HEK293 (cell line): Measurements from ENCODE around the gene FAM234A.

Source experiments
- CTCF ChIA-PET: fragments of 350-600 bp; formaldehyde crosslinking; extraction: SDS; loops from one replicate; lab custom pipeline; 2021; ENCODE audit warnings: antibody characterized with exemption; lab: Yijun Ruan, JAX
- POLR2A ChIA-PET: fragments of 300-600 bp; formaldehyde crosslinking; extraction: SDS; loops from one replicate; lab custom pipeline; 2020; ENCODE audit warnings: antibody characterized with exemption, inconsistent platforms; lab: Yijun Ruan, JAX
- H3K27ac ChIP-seq: fragments of 200-500 bp; sonication (Bioruptor generic); 2 replicates; pipeline ENCODE4 v1.5.1; 2014; ENCODE audit warnings: low read depth, low read length, control low read depth, inconsistent platforms; ENCODE audit errors: extremely low read depth
- H3K36me3 ChIP-seq, 2 experiments: fragments of 200-500 bp in 1 of 2; sonication (Bioruptor generic) in 1 of 2; 1 replicate in 1 of 2; 2 replicates in 1 of 2; pipeline ENCODE4 v1.5.1; 2014 to 2017; ENCODE audit warnings: inconsistent platforms in 2 of 2, low read length in 2 of 2; ENCODE audit not compliant: control insufficient read depth in 2 of 2, insufficient read depth in 1 of 2
- H3K4me1 ChIP-seq: fragments of 200-500 bp; sonication (Bioruptor generic); 2 replicates; pipeline ENCODE4 v1.5.1; 2014; ENCODE audit warnings: mild to moderate bottlenecking, low read length, inconsistent platforms; ENCODE audit not compliant: control insufficient read depth, insufficient read depth
- H3K4me3 ChIP-seq: 2 replicates; pipeline ENCODE4 v1.5.1; 2011; ENCODE audit warnings: low read depth, mild to moderate bottlenecking, control low read depth, low read length, moderate library complexity
- H3K9me3 ChIP-seq: fragments of 200-500 bp; sonication (Bioruptor generic); 2 replicates; pipeline ENCODE4 v1.5.1; 2014; ENCODE audit warnings: low read depth, low read length, inconsistent platforms; ENCODE audit not compliant: control insufficient read depth, insufficient read depth
- GLIS2 ChIP-seq: fragments of 450-650 bp; formaldehyde crosslinking; IDR thresholded peaks from 2 replicates; pipeline ENCODE4 v1.5.1; 2016; ENCODE audit warnings: missing biosample characterization, missing genetic modification characterization
- KLF1 ChIP-seq: fragments of 450-650 bp; formaldehyde crosslinking; IDR thresholded peaks from 2 replicates; pipeline ENCODE4 v1.5.1; 2016; ENCODE audit warnings: missing biosample characterization, missing genetic modification characterization
- KLF8 ChIP-seq: fragments of 450-650 bp; formaldehyde crosslinking; IDR thresholded peaks from 2 replicates; pipeline ENCODE4 v1.5.1; 2016; ENCODE audit warnings: missing biosample characterization, missing genetic modification characterization
- PATZ1 ChIP-seq: fragments of 450-650 bp; formaldehyde crosslinking; IDR thresholded peaks from 2 replicates; pipeline ENCODE4 v1.5.1; 2016; ENCODE audit warnings: missing biosample characterization, missing genetic modification characterization
- SETDB1 ChIP-seq: IDR thresholded peaks from one replicate; pipeline ENCODE4 v1.6.1; 2017; ENCODE audit warnings: mild to moderate bottlenecking, low read length, moderate library complexity, mixed read lengths; ENCODE audit not compliant: insufficient read length
- ZNF184 ChIP-seq: fragments of 450-650 bp; IDR thresholded peaks from 2 replicates; pipeline ENCODE4 v1.5.1; 2018; ENCODE audit warnings: missing biosample characterization, mild to moderate bottlenecking, missing genetic modification characterization
- ZNF335 ChIP-seq: fragments of 450-650 bp; formaldehyde crosslinking; conservative IDR thresholded peaks from 2 replicates; pipeline ENCODE4 v1.5.1; 2016; ENCODE audit warnings: missing biosample characterization, missing genetic modification characterization
- ZNF37A ChIP-seq: fragments of 450-650 bp; IDR thresholded peaks from 2 replicates; pipeline ENCODE4 v1.5.1; 2018; ENCODE audit warnings: missing biosample characterization, missing genetic modification characterization
- ZNF416 ChIP-seq: fragments of 450-650 bp; formaldehyde crosslinking; IDR thresholded peaks from 2 replicates; pipeline ENCODE4 v1.5.1; 2016; ENCODE audit warnings: missing biosample characterization, missing genetic modification characterization
- ZNF449 ChIP-seq: fragments of 450-650 bp; formaldehyde crosslinking; IDR thresholded peaks from 2 replicates; pipeline ENCODE4 v1.5.1; 2017; ENCODE audit warnings: missing biosample characterization, mild to moderate bottlenecking, missing genetic modification characterization, moderate library complexity
- ZNF513 ChIP-seq: fragments of 450-650 bp; IDR thresholded peaks from 2 replicates; pipeline ENCODE4 v1.5.1; 2018; ENCODE audit warnings: missing biosample characterization, missing genetic modification characterization
- ZNF521 ChIP-seq: fragments of 450-650 bp; formaldehyde crosslinking; IDR thresholded peaks from 2 replicates; pipeline ENCODE4 v1.5.1; 2017; ENCODE audit warnings: missing biosample characterization, mild to moderate bottlenecking, missing genetic modification characterization
- ZNF558 ChIP-seq: fragments of 450-650 bp; formaldehyde crosslinking; IDR thresholded peaks from 2 replicates; pipeline ENCODE4 v1.5.1; 2016; ENCODE audit warnings: missing biosample characterization, missing genetic modification characterization
- ZNF645 ChIP-seq: fragments of 450-650 bp; formaldehyde crosslinking; IDR thresholded peaks from 2 replicates; pipeline ENCODE4; 2016; ENCODE audit warnings: missing biosample characterization, missing genetic modification characterization
- ZNF664 ChIP-seq: fragments of 450-650 bp; formaldehyde crosslinking; IDR thresholded peaks from 2 replicates; pipeline ENCODE4 v1.5.1; 2016; ENCODE audit warnings: missing biosample characterization, missing genetic modification characterization
- TF ChIP-seq, protein P1 (sequence below): fragments of 450-650 bp; formaldehyde crosslinking; optimal IDR thresholded peaks from 2 replicates; pipeline ENCODE3; 2016; ENCODE audit warnings: missing biosample characterization, mild to moderate bottlenecking, missing genetic modification characterization
- TF ChIP-seq, protein P2 (sequence below): sonication (generic); formaldehyde crosslinking; IDR thresholded peaks from 2 replicates; pipeline ENCODE4 v1.8.1; 2022; ENCODE audit warnings: mild to moderate bottlenecking, moderate library complexity, missing genetic modification reagents
- TF ChIP-seq, protein P3 (sequence below): fragments of 450-650 bp; formaldehyde crosslinking; IDR thresholded peaks from 2 replicates; pipeline ENCODE4 v1.5.1; 2016; ENCODE audit warnings: missing biosample characterization, missing genetic modification characterization

Gene FAM234A

DNA sequence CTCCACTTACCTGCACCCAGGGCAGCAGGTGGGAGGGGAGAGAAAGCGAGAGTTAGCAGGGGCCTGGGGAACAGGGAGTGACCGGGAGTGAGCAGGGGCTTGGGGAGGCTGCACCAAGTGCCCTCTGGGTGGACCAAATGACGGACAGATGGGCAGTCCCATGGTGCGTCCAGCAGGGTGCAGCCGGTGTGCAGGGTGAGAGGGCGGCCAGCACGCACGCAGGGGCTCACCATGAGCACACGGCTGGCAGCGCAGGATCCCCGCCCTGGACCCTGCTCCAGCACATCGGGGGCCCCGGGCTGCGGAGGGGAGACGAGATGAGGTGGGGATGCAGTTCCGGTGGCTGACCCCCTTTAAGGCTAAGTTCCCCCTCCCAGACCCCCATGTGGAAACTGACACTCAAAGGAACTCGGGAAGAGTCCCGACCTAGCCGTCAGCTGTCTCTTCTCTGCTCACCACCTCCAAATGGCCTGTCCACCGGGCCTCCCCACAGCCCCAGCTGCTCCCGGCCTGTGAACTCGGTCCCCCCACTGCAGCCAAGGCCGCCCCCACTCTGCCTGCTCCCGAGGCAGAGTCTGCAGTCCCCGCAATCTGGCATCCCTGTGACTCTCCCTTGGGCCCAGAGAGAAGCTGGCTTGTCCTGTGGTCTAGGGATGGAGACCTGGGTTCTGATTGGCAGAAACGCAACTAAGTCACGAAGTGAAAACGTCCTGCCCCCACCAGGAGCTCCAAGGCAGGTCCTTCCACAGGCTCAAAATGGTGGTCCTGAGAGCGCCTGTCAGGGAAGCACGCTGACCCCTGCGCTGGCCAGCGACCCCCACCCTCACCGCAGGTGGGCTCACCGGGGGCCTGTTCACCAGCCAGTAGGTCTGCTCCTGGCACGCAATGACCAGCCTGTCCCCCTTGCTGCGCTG lies 38.3 kb downstream of the FAM234A start:
- POLR2A ChIA-PET: no interaction called here

GRCh38 chr16:273547-274421 lies 39.2 kb downstream of the FAM234A start:
- Histone ChIP-seq H3K4me1 (no peaks in the 10 kb centered on the region), H3K9me3 (no peaks in the 10 kb centered on the region), H3K36me3 (no peaks in the 10 kb centered on the region), H3K27ac (no peak overlapping the region), H3K4me3 (no peak overlapping the region)
- ChIA-PET POLR2A (no interaction called here), CTCF (interaction anchor here (0.7 to 1.2 kb wide), 3 partner anchors 10 to 89 kb away, joined by 3 read pairs; no protein-coding TSS in a partner anchor)
- peak; percentile 72 for TF ChIP-seq ZNF449 (tag by site-specific recombination)
- TF ChIP-seq ZNF513 (tag by site-specific recombination): no peak
- TF ChIP-seq, protein P1, sequence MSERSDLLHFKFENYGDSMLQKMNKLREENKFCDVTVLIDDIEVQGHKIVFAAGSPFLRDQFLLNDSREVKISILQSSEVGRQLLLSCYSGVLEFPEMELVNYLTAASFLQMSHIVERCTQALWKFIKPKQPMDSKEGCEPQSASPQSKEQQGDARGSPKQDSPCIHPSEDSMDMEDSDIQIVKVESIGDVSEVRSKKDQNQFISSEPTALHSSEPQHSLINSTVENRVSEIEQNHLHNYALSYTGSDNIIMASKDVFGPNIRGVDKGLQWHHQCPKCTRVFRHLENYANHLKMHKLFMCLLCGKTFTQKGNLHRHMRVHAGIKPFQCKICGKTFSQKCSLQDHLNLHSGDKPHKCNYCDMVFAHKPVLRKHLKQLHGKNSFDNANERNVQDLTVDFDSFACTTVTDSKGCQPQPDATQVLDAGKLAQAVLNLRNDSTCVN (tag by site-specific recombination): no peak
- peak; percentile 79 for TF ChIP-seq KLF8 (tag by site-specific recombination)
- no peak for TF ChIP-seq ZNF664 (tag by site-specific recombination)
- TF ChIP-seq KLF1 (tag by site-specific recombination): peak; percentile 98
- no peak for TF ChIP-seq ZNF37A (tag by site-specific recombination)
- 0 out of 2 replicates have a peak, but pooled peaks have one; percentile 30 for TF ChIP-seq ZNF335 (tag by site-specific recombination)
- no peak for TF ChIP-seq ZNF184 (tag by site-specific recombination)
- no peak for TF ChIP-seq ZNF521 (tag by site-specific recombination)
- peak; percentile 17; the same call in 1 of the 2 replicates for TF ChIP-seq PATZ1 (tag by site-specific recombination)
- TF ChIP-seq ZNF558 (tag by site-specific recombination): no peak
- no peak for TF ChIP-seq ZNF645 (tag by site-specific recombination)

More for the DNA sequence above, 38.3 kb downstream of the FAM234A start:
- Histone ChIP-seq H3K4me3 (no peak overlapping the region), H3K36me3 (no peaks in the 10 kb centered on the region)
- TF ChIP-seq, protein P2, sequence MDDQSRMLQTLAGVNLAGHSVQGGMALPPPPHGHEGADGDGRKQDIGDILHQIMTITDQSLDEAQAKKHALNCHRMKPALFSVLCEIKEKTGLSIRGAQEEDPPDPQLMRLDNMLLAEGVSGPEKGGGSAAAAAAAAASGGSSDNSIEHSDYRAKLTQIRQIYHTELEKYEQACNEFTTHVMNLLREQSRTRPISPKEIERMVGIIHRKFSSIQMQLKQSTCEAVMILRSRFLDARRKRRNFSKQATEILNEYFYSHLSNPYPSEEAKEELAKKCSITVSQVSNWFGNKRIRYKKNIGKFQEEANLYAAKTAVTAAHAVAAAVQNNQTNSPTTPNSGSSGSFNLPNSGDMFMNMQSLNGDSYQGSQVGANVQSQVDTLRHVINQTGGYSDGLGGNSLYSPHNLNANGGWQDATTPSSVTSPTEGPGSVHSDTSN (CRISPR knock-in tag): no peak
- TF ChIP-seq ZNF416 (tag by site-specific recombination) (no peak), GLIS2 (tag by site-specific recombination) (0 out of 2 replicates have a peak, but pooled peaks have one; percentile 45), SETDB1 (no peak), ZNF335 (tag by site-specific recombination) (peak; percentile 64)
- TF ChIP-seq, protein P3, sequence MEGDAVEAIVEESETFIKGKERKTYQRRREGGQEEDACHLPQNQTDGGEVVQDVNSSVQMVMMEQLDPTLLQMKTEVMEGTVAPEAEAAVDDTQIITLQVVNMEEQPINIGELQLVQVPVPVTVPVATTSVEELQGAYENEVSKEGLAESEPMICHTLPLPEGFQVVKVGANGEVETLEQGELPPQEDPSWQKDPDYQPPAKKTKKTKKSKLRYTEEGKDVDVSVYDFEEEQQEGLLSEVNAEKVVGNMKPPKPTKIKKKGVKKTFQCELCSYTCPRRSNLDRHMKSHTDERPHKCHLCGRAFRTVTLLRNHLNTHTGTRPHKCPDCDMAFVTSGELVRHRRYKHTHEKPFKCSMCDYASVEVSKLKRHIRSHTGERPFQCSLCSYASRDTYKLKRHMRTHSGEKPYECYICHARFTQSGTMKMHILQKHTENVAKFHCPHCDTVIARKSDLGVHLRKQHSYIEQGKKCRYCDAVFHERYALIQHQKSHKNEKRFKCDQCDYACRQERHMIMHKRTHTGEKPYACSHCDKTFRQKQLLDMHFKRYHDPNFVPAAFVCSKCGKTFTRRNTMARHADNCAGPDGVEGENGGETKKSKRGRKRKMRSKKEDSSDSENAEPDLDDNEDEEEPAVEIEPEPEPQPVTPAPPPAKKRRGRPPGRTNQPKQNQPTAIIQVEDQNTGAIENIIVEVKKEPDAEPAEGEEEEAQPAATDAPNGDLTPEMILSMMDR (tag by site-specific recombination): no peak
- TF ChIP-seq, all 188 proteins: peak for 2
- CTCF ChIA-PET: interaction anchor here (0.7 to 1.2 kb wide), 3 partner anchors 11 to 90 kb away, joined by 3 read pairs; no protein-coding TSS in a partner anchor
- H3K27ac ChIP-seq: no peak overlapping the region
- no peaks in the 10 kb centered on the region for H3K9me3 ChIP-seq
- H3K4me1 ChIP-seq: no peaks in the 10 kb centered on the region
